Measurements from ENCODE around the gene ZNF732.
"Not testable (repeated sequence)": the region's sequence is repeated elsewhere in the genome, so short reads cannot be mapped to it uniquely, and the experiment has no call there.

- TF ChIP-seq POLR2A, CTCF (IDR thresholded peaks at IDR 0.05): not testable (repeated sequence)
Measured at GRCh38 chr4:259240-259639, 46.0 kb downstream of the ZNF732 start.

Measured in uterus (tissue), 2 donors.